ENCODE measurements around the gene ATRAID. TPM values are rescaled to one million over a fixed set of nuclear protein-coding genes. Genes with fewer than 3 reads are reported as not detected.
A peak's percentile ranks its signal among the peaks of the same experiment; 100 is the strongest.

The ATRAID gene, protein sequence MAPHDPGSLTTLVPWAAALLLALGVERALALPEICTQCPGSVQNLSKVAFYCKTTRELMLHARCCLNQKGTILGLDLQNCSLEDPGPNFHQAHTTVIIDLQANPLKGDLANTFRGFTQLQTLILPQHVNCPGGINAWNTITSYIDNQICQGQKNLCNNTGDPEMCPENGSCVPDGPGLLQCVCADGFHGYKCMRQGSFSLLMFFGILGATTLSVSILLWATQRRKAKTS
- total RNA-seq = 100 to 1,000 TPM; 101 to 140 TPM
- 194 TPM for polyA plus RNA-seq (2013, experiment 1 of 2)
- polyA plus RNA-seq (2013, experiment 2 of 2) = 166 TPM
- long read RNA-seq, experiment 1, transcript ATRAID-202 (7 exons, 1,059 nt) = minor isoform, 24 of 111 reads
- long read RNA-seq, experiment 1, transcript ATRAID-201 (7 exons, 1,240 nt) = major isoform, 72 of 111 reads
- long read RNA-seq, experiment 1, partial matches to known transcripts = 11 of 111 reads
- long read RNA-seq, experiment 1, other reads (novel, unspliced or antisense) = 3 of 111 reads
- long read RNA-seq, experiment 2, transcript ATRAID-201 (7 exons, 1,240 nt) = major isoform, 153 of 196 reads
- long read RNA-seq, experiment 2, transcript ATRAID-202 (7 exons, 1,059 nt) = minor isoform, 36 of 196 reads
- long read RNA-seq, experiment 2, partial matches to known transcripts = 4 of 196 reads
- long read RNA-seq, experiment 2, other reads (novel, unspliced or antisense) = 3 of 196 reads
- long read RNA-seq, experiment 3, transcript ATRAID-201 (7 exons, 1,240 nt) = major isoform, 94 of 135 reads
- long read RNA-seq, experiment 3, transcript ATRAID-202 (7 exons, 1,059 nt) = minor isoform, 30 of 135 reads
- long read RNA-seq, experiment 3, partial matches to known transcripts = 8 of 135 reads
- long read RNA-seq, experiment 3, other reads (novel, unspliced or antisense) = 3 of 135 reads
- long read RNA-seq, experiment 4, transcript ATRAID-201 (7 exons, 1,240 nt) = major isoform, 100 of 136 reads
- long read RNA-seq, experiment 4, transcript ATRAID-202 (7 exons, 1,059 nt) = minor isoform, 35 of 136 reads
- long read RNA-seq, experiment 4, partial matches to known transcripts = 0 of 136 reads
- long read RNA-seq, experiment 4, other reads (novel, unspliced or antisense) = 1 of 136 reads

DNA sequence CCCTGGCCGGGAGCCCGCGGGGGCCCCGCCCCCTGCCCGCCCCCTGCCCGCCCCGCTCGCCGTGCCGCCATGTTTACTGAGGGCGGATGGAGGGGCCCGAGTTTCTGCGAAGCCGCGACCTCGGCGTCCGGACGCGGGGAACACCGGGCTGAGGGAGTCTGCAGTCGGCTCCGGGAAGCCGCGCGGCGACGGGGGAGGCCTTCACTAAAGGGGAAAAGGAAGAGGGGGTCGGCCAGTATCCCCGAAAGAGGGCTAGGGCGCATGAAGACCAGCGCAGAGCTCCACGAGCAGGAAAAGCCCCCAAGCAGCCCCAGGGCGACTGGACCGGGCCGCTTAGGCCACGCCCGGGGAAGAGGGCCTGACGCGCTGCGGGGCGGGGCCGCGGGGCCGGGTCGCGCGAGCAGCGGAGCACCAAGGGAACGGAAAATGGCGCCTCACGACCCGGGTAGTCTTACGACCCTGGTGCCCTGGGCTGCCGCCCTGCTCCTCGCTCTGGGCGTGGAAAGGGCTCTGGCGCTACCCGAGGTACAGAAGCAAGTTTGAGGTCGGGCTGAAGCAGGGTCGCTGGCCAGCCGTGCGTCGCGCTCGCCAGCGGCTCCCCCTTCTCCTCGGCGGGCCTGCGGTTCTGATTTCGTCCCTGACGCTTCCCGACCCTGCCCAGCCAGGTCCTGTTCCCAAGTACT lies at the start of gene ATRAID, which contains the start of gene SLC5A6:
ATRAID (plus strand) TSS at position 99 of the 683 bp plus-strand sequence; CDS start at position 427, 328 bp downstream.
SLC5A6 (minus strand) TSS at position 326 of the 683 bp plus-strand sequence. CDS start 4,618 bp downstream, outside the sequence.
- Mint-ChIP-seq H3K4me1 (peaks cover 39% of the 10 kb centered on the region), H3K4me3 (peak within 1 kb of the TSS; percentile 86), H3K36me3 (ENCODE audit: low read depth) (peaks cover 41% of the 10 kb centered on the region), H3K9me3 (no peaks in the 10 kb centered on the region), H3K27me3 (ENCODE audit: insufficient read depth) (no peaks in the 10 kb centered on the region), H3K27ac (peak within 1 kb of the TSS; percentile 98)
- Histone ChIP-seq H3K36me3 (ENCODE audit: control insufficient read depth, insufficient read depth, low read length) (peaks cover 38% of the 10 kb centered on the region), H3K9ac (ENCODE audit: extremely low read depth, low read length, poor library complexity, severe bottlenecking) (peak within 1 kb of the TSS; percentile 96), H3K27me3 (ENCODE audit: control insufficient read depth, insufficient read depth, low read length, poor library complexity, severe bottlenecking) (no peaks in the 10 kb centered on the region), H3K27ac (ENCODE audit: low read depth, low read length) (peak within 1 kb of the TSS; percentile 93), H3K9me3 (ENCODE audit: control insufficient read depth, low read length) (no peaks in the 10 kb centered on the region), H3K4me1 (ENCODE audit: control insufficient read depth, insufficient read depth, low read length) (peaks cover 7% of the 10 kb centered on the region), H3K4me3 (ENCODE audit: low read length) (peak within 1 kb of the TSS; percentile 96)
- DNase-seq = peak; percentile 95
- 0% methylated on average over 41 to 73 of the region's 73 CpGs for WGBS, 2 experiments (ENCODE audit: insufficient coverage in 1 of 2, insufficient read length in 1 of 2)
- TF ChIP-seq, protein P1, sequence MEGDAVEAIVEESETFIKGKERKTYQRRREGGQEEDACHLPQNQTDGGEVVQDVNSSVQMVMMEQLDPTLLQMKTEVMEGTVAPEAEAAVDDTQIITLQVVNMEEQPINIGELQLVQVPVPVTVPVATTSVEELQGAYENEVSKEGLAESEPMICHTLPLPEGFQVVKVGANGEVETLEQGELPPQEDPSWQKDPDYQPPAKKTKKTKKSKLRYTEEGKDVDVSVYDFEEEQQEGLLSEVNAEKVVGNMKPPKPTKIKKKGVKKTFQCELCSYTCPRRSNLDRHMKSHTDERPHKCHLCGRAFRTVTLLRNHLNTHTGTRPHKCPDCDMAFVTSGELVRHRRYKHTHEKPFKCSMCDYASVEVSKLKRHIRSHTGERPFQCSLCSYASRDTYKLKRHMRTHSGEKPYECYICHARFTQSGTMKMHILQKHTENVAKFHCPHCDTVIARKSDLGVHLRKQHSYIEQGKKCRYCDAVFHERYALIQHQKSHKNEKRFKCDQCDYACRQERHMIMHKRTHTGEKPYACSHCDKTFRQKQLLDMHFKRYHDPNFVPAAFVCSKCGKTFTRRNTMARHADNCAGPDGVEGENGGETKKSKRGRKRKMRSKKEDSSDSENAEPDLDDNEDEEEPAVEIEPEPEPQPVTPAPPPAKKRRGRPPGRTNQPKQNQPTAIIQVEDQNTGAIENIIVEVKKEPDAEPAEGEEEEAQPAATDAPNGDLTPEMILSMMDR (conservative IDR thresholded peaks at IDR 0.05) = no peak

- 90 to 92% methylated on average over 12 to 15 of the region's 15 CpGs for WGBS, 2 experiments (ENCODE audit: insufficient coverage in 1 of 2, insufficient read length in 1 of 2)
- no peaks in the 10 kb centered on the region for H3K36me3 ChIP-seq (ENCODE audit: control insufficient read depth, insufficient read depth, low read length)
- TF ChIP-seq, protein P1 (conservative IDR thresholded peaks at IDR 0.05) = no peak
- no peaks in the 10 kb centered on the region for H3K27me3 ChIP-seq (ENCODE audit: control insufficient read depth, insufficient read depth, low read length, poor library complexity, severe bottlenecking)
- H3K4me3 ChIP-seq (ENCODE audit: low read length) = no peak overlapping the region
- no peaks in the 10 kb centered on the region for H3K36me3 Mint-ChIP-seq (ENCODE audit: low read depth)
- no peak overlapping the region for H3K4me3 Mint-ChIP-seq
- H3K9me3 ChIP-seq (ENCODE audit: control insufficient read depth, low read length) = no peaks in the 10 kb centered on the region
- no peak overlapping the region for H3K9ac ChIP-seq (ENCODE audit: extremely low read depth, low read length, poor library complexity, severe bottlenecking)
- peaks cover 3% of the 10 kb centered on the region for H3K27me3 Mint-ChIP-seq (ENCODE audit: insufficient read depth)
- no peak for DNase-seq
- H3K4me1 ChIP-seq (ENCODE audit: control insufficient read depth, insufficient read depth, low read length) = no peaks in the 10 kb centered on the region
- no peak overlapping the region for H3K27ac ChIP-seq (ENCODE audit: low read depth, low read length)
- H3K27ac Mint-ChIP-seq = no peak overlapping the region
- peaks cover 8% of the 10 kb centered on the region for H3K4me1 Mint-ChIP-seq
- no peaks in the 10 kb centered on the region for H3K9me3 Mint-ChIP-seq
These were observed 49.4 kb upstream of the ATRAID start for GRCh38 chr2:27162151-27163121.

Measured in endodermal cell (in vitro differentiated cells).